Fibroblast of the aortic adventitia (primary cell): Measurements from ENCODE around the gene CYB561D1. TPM values are rescaled to one million over a fixed set of nuclear protein-coding genes. Genes with fewer than 3 reads are reported as not detected.

Source experiments
- DNase-seq: peaks from one replicate; pipeline ENCODE4 v3.0.0-alpha.2; 2010; ENCODE audit warnings: low read depth
- H3K4me3 ChIP-seq: 2 replicates; pipeline ENCODE4 v1.5.1; 2011; ENCODE audit warnings: low read depth, mild to moderate bottlenecking, control low read depth, low read length, moderate library complexity
- CTCF ChIP-seq: IDR thresholded peaks from 2 replicates; pipeline ENCODE4 v1.5.1; 2011; ENCODE audit warnings: mild to moderate bottlenecking, low read length, control low read depth, inconsistent platforms; ENCODE audit not compliant: insufficient read depth
- total RNA-seq: library from RNA; depleted of rRNA; stranded (reverse); fragments of >200 nt; gene quantifications from 2 replicates; pipeline ENCODE4 v1.2.3, GENCODE V29; 2012; ENCODE audit warnings: low replicate concordance

Gene CYB561D1
- total RNA-seq, 1 donor, result 8.1 TPM

GRCh38 chr1:109528712-109529111 lies 34.8 kb downstream of the CYB561D1 start:
- DNase-seq, result no peak
- TF ChIP-seq CTCF, result no peak
- no peak overlapping the region for H3K4me3 ChIP-seq

- H3K4me3 ChIP-seq, result no peak overlapping the region
- no peak for TF ChIP-seq CTCF
- no peak for DNase-seq
Measured at GRCh38 chr1:109529881-109530456, 36.1 kb downstream of the CYB561D1 start.

GRCh38 chr1:109530457-109531087 lies 36.7 kb downstream of the CYB561D1 start:
- no peak for TF ChIP-seq CTCF
- H3K4me3 ChIP-seq, result no peak overlapping the region
- DNase-seq, result no peak

- no peak for DNase-seq
- no peak overlapping the region for H3K4me3 ChIP-seq
- no peak for TF ChIP-seq CTCF
Measured at GRCh38 chr1:109531380-109531779, 37.5 kb downstream of the CYB561D1 start.

GRCh38 chr1:109531826-109532364 lies 38.0 kb downstream of the CYB561D1 start:
- no peak for TF ChIP-seq CTCF
- no peak for DNase-seq
- H3K4me3 ChIP-seq, result no peak overlapping the region

- no peak overlapping the region for H3K4me3 ChIP-seq
- peak; percentile 96 for TF ChIP-seq CTCF
- DNase-seq, result peak; percentile 83
Measured at GRCh38 chr1:109532365-109533136, 38.7 kb downstream of the CYB561D1 start.
